ENCODE measurements around the gene ASCL2.

DNA sequence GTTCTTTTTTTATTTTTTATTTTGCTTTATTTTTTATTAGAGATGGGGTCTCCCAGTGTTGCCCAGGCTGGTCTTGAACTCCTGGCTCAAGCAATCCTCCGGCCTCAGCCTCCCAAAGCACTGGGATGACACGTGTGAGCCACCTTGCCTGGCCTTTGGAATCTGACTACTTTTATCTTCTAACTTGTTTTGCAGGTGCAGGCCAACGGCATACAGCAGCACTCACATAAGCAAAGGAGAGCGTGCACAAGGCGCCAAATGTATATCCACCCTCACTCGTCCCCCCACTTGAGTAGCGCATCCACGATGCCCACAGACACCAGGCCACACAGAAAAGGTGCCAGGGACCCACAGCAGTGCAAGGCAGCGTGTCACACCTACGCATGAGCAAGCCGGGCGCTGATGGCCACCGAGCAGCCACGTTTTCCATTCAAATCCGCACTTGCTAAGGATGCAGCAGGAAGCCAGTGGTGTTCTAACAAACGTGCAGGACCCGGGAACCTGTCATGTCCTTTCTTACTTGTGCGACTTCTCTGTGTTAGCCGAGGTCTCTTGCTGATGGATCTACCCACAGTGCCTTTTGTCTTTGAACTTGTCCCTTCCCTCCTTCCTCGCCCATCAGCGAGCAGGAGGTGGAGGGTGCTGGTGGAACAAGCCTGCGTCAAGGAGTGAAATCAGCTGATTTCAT is 5.9 kb downstream of the ASCL2 start:
- TF ChIP-seq, protein P1, sequence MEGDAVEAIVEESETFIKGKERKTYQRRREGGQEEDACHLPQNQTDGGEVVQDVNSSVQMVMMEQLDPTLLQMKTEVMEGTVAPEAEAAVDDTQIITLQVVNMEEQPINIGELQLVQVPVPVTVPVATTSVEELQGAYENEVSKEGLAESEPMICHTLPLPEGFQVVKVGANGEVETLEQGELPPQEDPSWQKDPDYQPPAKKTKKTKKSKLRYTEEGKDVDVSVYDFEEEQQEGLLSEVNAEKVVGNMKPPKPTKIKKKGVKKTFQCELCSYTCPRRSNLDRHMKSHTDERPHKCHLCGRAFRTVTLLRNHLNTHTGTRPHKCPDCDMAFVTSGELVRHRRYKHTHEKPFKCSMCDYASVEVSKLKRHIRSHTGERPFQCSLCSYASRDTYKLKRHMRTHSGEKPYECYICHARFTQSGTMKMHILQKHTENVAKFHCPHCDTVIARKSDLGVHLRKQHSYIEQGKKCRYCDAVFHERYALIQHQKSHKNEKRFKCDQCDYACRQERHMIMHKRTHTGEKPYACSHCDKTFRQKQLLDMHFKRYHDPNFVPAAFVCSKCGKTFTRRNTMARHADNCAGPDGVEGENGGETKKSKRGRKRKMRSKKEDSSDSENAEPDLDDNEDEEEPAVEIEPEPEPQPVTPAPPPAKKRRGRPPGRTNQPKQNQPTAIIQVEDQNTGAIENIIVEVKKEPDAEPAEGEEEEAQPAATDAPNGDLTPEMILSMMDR (IDR thresholded peaks at IDR 0.05), result no peak
- TF ChIP-seq POLR2AphosphoS5 (IDR thresholded peaks at IDR 0.05) (no peak), POLR2A (IDR thresholded peaks at IDR 0.05) (no peak)
